Hematopoietic multipotent progenitor cell treated with erythropoietin and hydrocortisone succinate and interleukin-3 and kit ligand, for 17 days (in vitro differentiated cells): ENCODE measurements around the gene ERGIC1.
"Not testable (repeated sequence)": the region's sequence is repeated elsewhere in the genome, so short reads cannot be mapped to it uniquely, and the experiment has no call there.

Experiments used
- DNase-seq: peaks from one replicate; pipeline ENCODE4 v3.0.0-alpha.2; 2015; ENCODE audit warnings: low spot score

The ERGIC1 gene

DNA sequence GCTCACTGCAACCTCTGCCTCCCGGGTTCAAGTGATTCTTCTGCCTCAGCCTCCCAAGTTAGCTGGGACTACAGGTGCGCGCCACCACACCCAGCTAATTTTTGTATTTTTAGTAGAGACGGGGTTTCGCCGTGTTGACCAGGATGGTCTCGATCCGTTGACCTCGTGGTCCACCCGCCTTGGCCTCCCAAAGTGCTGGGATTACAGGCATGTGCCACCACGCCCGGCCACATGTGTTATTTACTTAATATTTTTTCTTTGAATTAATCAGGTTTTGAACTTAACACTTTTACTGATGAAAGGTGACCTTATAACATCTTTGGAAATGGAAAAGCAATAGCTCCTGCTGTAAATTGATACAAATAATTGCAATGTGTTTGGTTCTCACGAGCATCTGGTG is 13.5 kb downstream of the ERGIC1 start:
- not testable (repeated sequence) for DNase-seq

DNA sequence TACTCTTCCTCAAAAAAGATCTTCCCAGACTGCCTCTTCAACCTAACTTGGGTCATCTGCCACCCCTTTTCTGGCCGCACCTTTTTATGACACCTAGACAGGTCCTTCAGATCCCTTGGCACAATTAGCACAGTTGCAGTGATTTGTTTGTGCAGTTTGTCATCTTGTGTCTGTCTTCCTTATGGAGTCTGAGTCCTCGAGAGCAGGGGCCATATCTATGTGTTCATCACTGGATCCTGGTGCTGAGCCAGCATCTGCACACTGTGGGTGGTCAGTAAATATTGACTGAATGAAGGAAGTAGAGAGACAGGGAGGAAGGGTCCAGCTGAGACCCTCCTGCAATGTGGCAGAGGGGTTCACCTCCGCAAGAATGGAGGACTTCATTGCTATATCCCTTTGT is 14.4 kb downstream of the ERGIC1 start:
- DNase-seq = no peak

DNA sequence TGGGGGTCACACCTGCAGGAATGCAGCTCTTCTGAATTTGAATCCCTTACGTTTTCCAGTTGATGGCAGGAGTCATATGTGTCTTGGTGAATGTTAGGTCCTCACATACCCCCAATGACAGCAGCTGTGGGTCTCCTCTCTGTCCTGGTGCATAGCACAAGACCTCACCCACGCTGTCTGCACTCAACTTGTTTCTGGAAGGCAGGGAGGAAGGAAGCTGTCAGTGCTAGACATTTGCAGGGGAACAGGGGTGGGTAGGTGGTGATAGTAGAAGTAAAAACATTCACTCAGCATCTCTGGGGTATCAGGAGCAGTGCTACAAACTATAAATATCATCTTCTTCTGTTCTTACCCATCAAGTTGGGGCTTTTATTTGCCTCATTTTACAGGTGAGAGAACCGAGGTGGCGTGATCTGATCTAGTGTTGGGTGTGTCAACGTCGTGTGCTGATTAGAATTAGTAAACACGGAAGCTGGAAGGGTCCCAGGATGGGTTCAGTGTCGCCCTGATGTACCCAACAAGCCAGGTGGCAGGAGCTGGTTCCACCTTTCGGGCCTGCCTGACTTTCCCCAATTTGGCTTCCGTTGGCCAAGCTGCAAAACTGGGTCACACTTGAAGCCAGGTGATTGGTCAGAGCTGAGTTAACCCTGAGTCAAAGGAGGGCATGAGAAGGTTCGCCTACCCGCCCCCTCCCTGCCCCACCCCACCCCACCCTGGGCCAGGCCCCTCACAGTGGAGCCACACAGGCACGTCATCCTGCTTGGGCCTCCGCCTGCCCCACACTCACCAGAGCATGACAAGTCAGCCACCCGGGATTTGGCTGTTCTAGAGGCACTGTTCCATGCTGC is 15.8 kb downstream of the ERGIC1 start:
- DNase-seq = peak; percentile 56

DNA sequence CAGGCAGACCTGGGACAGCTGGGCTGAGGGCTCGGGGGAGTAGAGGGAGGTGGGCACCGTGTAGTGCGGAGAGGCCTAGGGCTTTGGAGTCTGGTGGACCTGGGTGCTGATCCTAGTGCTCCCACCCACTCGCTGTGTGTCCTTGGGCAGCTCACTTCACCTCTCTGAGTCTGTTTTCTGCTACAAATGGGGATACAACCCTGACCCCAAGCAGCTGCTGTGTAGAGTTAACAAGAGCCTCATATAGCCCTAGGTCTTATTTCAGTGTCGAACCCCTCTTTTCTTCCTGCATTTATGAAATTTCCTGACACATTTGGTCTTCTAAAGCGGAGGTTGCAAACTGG is 16.4 kb downstream of the ERGIC1 start:
- DNase-seq = no peak

DNA sequence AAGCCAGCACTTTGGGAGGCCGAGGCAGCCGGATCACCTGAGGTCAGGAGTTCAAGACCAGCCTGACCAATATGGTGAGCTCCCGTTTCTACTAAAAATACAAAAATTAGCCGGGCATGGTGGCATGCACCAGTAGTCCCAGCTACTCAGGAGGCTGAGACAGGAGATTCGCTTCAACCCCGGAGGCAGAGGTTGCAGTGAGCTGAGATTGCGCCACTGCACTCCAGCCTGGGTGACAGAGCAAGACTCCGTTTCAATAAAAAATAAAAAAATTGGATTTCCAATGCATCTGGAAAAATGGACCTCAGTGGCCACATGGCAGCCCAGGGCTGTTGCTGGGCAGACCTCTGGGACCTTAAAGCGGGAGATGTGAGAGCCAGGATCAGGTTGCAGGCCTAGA is 17.2 kb downstream of the ERGIC1 start:
- not testable (repeated sequence) for DNase-seq

DNA sequence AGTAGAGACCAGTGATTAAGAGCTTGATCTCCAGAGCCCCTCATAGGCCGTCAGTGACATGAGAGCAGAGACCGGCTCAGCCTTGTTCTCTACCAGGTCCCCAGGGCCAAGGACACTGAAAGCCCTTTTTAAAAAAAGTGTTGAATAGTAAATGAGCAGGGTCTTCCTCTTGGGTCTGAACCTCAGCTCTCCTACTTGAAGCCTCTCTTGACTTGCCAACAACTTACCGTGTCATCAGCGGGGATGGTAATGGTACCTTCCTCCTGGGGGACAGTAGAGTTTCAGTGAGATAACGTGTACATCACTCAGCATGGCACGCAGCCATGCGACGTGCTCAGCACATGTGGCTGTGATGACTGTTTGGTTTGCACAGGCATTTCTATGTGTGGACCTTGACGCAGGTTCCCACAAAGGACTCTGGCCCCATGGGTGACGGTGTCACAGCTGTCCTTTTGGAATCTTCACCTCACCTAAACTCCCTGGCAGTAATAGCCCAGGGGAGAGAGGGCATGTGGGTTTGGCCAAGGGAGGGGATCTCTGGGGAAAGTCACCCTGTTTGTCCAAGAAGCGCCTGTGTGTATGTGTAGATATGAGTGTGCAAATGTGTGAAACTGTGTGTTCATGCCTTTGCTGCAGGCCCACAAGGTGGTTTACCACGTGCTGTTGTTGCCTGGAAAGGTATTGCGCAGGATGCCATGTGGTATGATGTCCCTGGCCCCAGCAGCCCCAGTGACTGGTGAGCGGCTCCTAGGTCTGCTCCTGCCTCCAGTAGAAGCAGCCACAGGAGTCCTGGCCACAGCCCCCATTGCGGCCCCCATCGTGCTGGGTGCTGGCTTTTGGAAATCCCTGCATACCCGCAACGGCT is 18.7 kb downstream of the ERGIC1 start:
- DNase-seq = peak; percentile 33

DNA sequence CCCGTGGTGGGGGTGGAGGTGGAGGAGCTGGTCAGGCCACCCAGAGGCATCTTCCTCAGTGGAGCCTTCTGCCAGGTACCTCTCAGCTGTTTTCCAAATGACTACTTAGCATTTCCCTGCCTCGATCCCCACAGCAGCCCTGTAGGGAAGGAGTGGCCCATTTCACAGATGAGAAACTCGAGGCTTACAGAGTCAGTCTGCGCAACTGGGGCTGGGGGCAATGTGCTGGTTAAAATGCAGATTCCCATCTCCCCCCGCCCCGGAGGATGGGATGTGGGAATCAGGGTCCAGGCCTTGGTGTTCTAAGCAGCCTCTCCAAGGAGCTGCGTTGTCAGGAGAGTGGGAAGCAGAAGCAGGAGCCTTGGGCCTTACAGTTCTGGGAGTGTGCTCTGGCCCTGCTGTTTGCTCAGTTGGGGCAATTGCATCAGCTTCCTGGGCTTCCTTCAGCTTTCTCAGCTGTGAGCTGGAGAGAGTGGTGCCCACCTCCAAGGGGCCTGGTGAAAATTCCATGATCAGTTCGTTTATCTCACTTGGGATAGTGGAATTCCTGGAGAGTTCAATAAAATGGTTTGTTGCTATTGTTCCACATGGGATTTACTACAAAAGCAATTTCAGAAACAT is 19.4 kb downstream of the ERGIC1 start:
- DNase-seq = no peak

DNA sequence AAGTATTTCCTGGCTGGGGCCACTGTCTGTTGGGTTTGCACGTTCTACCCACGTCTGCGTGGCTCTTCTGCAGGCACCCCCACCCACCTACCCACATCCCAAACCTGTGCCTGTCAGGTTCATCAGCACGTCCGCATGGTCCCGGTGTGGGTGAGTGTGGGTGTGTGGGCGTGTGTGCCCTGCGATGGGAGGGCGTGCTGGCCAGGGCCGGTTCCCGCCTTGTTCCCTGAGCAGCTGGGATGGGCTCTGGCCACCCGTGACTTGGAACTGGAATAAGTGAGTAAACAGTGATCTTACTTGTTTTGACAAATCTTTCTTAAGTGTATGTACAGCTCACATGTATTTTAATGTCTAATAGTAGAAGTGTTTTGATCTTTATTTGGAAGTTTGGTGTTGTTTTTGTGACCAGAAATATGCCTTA is 20.4 kb downstream of the ERGIC1 start:
- DNase-seq = no peak

DNA sequence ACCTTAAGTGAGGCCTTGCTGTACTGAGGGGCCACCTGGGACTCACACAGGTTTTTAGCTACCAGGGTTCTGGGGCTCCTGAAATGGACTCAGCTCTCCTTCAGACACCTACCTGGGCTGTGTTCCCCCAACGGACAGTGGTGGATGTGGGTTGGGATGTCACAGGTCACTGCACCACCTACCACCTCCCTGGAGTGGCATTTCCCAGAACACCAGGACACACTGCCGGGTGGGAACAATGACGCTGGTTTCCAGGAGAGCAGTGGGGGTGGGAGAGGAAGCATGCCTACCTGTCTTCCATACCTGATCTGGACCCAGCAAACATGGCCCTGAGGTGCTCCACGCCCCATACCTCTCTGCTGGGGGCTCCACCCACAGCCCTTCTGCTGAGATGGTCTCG is 20.9 kb downstream of the ERGIC1 start:
- DNase-seq = no peak

DNA sequence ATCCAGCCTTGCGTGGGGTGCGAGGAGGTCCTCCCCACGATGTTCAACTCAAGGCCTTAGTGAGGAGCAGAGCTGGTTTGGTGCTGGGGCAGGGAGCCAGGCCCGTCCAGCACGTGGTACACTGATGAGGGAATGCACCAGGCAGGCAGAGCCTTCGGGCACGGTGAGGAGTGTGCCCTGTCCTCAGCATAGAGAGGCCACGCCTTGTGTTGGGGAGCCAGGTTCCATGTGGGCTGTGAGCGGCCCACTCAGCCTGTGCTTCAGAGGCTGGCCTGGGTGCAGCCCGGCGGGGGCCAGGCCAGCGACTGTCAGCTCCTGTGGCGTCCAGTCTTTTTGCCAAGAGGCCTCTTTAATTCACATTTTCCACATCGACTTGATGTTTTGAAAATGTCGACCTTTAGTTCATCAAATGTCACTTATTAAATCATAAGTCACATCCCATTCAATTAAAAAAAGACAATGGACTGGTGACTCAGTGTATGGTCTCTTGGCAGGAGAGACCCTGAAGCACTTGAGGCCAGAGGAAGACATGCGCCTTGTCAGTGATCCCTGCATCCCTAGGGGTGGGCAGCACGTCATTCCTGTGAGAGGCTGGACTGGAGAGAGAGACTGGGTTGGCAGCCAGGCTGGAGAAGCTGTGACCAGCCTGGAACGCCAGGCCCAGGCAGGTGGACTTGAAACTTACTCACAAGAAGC is 21.7 kb downstream of the ERGIC1 start:
- no peak for DNase-seq

DNA sequence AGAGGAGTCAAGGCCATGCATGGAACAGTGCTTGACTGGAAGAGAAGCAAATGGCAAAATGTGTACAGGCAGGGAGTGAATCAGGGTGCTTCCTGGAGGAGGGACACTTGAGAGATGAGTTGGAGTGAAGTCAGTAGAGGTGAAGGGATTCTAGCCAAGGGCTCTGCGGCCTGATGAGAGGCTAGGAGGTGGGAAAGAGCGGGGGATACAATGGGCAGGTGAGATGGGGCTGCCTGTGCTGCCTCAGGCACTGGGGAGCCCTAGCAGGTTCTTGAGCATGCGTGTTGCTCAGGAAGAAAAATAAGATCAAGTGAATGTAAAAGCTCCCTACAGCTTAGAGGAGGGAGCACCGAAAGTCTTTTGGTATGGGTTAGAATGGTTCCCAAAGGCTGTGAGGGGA is 22.3 kb downstream of the ERGIC1 start:
- DNase-seq = no peak

DNA sequence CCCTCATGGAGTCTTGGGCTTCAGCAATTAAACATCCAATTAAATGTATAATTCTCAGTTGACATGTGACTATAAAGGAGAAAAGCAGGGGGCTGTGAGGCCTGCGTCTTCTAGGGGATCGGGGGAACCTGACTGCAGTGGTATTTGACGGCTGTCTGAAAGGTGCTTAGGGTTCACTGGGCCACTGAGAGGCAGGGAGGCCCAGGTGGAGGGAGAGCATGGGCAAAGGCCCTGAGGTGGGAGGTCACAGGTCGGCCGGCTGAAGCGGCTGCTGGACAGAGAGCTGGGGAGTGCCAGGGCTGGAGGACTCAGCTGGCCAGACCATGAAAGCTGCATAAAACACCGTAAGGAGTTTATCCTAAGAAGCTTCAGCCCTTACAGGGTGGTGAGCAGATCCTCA is 23.9 kb downstream of the ERGIC1 start:
- DNase-seq = no peak

DNA sequence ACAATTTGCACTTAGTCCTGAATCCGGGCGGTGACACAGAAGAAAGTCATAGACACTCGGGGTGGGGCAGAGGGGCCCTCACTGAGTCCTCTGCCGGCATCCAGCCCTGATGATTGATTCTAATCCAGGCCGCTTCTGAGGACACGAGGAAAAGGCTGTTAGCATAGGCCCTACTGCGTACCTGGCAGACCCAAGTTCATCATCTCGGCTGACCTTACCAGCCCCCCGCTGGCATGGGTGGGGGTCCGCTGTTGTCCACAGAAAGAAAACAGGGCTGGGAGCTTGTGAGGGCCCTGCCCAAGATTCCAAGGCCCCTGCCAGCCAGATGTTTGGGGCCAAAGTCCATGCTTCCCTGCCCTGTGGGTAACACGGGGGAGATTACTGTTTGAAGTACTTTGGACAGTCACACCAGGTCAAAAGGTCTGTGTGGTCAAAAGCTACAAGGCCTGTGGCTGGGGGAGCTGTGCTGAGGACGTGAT is 24.5 kb downstream of the ERGIC1 start:
- no peak for DNase-seq

DNA sequence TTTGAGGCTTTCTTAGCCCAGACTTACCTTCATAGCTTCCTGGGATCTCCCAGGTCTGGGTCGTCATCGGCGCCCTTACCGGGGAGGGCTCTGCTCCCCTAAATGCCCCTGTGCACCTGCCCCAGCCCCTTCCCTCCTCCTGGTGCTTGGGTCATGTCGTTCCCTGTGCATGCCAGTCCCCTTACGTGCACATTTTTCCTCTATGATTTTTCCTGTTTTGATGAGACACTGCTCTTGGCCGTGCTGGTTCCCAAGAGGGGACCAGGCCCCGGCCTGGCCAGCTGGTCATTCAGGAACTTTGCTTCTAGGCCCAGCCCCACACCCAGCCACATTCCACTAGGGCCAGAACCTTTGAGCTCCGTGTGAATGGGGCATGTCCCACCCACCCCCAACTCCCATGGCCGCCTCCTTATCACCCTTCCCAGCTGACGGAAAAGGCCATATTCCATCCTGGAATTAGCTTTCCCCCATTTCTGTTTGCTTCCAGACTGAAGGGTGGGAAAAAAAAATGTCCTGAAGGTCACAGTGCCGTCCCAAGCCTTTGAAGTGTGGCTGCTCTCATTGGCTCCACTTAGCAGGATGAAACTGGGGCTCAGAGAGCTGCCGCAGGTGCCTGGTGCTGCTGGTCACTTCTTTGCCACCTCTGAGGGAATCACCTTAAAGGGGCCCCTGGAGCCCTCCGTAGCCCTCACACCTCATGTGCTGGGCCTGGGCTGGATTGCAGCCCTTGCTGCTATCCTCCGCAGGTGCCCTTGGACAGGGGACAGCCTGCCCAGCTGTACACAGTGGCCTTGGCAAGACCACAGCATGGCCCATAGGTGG is 25.1 kb downstream of the ERGIC1 start:
- DNase-seq = no peak

DNA sequence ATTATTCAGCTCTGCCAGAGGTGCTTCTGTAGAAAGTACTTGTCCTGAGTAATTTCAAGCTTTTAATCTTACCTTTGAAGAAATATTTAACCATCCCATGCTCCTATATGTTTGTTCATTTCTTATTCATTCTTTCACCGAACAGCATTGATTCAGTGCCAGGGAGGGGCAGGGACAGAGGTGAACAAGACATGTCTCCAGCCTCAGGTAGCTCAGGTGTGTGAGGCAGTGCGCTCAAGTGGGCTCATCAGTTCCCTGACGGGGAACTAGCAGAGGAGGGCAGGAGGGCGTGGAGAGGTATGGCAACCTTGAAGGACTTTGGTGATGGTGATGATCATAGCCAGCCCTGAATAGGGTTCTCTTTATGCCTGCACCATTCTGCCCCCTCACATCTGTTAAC is 25.9 kb downstream of the ERGIC1 start:
- DNase-seq = no peak

DNA sequence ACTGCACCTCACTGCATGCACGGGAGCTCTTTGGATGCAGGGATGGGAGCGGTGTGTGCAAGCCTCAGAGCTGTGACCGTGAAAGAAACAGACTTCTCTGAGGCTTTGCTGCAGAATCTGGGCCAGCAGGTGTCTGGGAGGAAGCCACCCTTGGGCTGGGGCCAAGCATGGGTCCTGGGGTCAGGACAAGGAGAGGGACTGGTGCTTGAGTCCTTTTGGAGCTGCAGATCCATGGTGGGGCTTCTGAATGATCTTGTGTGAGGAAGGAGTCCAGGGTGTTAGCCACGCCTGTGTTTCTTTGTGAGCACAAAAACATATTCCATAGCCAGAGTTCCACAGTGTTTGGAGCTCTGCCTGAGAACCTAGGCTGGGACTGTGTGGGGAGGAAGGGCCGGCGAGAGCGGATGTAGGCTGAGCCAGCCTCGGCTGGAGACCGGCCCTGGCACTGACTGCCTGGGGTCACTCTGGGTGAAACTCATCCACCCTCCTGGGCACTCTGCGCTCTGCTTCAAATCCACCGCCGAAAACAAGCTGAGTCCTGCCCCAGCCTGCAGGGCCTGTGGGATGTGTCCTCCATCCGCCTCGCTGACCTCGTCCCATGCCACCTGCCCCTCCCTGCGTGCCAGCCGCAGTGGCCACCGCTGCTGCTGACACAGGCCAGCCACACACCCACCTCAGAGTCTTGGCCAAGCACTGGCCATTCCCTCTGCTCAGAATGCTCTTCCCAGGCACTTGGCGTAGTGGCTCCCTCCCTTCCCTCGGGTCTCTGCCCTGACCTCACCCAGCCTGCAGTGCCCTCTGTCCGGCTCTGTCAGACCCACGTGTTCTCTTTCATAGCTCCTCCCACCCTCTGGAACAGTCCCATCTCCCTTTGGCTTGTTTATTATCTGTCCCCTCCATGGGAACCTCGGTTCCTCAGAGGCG is 26.7 kb downstream of the ERGIC1 start:
- no peak for DNase-seq

DNA sequence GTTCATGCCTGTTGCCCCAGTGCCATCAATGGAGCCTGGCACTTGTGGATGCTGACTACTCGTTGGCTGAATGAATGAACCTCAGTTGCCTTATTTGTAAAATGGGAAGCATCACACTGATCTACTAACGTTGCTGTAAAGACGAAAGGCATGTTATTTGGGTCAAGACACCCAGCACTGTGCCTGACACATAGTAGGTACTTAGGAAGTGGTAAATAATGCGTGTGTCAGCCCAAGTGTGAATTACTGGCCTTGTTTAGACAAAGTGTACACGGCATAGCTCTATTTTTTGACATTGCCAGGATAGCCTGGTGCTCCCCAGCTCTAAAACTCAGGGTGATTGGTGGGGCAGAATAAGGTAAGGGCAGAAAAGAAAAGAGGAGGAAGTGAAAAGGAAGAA is 27.4 kb downstream of the ERGIC1 start:
- no peak for DNase-seq

DNA sequence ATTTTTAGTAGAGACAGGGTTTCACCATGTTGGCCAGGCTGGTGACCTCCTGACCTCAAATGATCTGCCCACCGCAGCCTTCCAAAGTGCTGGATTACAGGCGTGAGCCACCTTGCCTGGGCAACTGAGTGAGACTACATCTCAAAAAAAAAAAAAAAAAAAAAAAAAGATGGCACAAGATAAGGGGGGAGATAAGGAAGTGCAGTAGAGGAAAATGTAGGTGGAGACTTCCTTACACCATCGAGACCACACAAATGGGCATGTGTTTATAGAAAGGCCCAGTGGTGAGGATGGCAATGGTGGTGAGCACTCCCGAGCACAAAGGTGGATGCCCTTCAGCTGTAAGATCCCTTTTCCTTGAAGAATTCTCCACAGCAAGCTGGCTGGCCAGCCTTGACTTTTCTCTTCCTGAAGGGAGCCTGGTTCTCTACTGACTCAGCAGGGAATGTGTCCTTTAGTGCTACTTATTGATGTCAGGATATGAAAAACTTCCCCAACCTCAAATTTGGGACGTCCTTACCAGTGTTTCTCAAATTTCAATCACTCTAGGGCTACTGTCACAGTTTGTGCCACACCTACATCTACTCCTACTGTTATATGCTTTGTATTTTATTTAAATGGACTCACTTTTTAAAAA is 28.2 kb downstream of the ERGIC1 start:
- no peak for DNase-seq

DNA sequence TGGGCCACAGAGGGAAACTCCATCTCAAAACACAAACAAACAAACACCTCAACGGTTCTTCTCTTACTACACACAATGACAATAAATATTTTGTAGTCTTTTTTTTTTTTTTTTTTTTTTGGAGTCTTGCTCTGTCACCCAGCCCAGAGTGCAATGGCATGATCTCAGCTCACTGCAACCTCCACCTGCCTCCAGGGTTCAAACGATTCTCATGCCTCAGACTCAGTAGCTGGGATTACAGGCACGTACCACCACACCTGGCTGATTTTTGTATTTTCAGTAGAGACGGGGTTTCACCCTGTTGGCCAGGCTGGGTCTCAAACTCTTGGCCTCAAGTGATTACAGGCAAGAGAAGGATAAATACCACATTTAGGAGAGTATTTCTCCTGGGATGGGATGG is 30.1 kb downstream of the ERGIC1 start:
- DNase-seq = not testable (repeated sequence)

DNA sequence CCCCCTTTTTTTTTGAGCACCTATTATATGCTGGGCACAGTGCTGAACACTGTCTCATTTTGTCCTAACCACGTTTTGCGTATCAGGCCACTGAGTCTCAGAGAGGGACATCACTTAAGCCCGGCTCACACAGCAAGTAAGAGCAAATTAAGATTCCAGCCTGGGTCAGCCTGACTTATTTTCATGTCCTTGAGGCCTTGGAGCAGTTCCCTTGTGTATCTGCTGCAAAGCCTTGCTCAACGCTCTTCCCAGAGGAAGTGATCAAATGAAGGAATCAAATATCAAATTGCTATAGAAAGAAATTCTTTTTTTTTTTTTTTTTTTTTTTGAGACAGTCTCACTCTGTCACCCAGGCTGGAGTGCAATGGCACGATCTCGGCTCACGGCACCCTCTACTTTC is 30.7 kb downstream of the ERGIC1 start:
- no peak for DNase-seq
